GM20431 (cell line): ENCODE results near the gene ZNF620.

ENCODE experiments used
- in situ Hi-C: fragments of 300-500 bp; cut with MseI, MboI; formaldehyde crosslinking; loops from one replicate; pipeline ENCODE4 v1.15.0; 2020; ENCODE audit warnings: low sequenced_read_pairs; ENCODE audit not compliant: unreplicated experiment

The ZNF620 gene

GRCh38 chr3:40499952-40500351, 5.9 kb upstream of the ZNF620 start:
- in situ Hi-C loops = no loop called here

- in situ Hi-C loops = no loop called here
Measured at GRCh38 chr3:40502034-40502433, 3.8 kb upstream of the ZNF620 start.

DNA sequence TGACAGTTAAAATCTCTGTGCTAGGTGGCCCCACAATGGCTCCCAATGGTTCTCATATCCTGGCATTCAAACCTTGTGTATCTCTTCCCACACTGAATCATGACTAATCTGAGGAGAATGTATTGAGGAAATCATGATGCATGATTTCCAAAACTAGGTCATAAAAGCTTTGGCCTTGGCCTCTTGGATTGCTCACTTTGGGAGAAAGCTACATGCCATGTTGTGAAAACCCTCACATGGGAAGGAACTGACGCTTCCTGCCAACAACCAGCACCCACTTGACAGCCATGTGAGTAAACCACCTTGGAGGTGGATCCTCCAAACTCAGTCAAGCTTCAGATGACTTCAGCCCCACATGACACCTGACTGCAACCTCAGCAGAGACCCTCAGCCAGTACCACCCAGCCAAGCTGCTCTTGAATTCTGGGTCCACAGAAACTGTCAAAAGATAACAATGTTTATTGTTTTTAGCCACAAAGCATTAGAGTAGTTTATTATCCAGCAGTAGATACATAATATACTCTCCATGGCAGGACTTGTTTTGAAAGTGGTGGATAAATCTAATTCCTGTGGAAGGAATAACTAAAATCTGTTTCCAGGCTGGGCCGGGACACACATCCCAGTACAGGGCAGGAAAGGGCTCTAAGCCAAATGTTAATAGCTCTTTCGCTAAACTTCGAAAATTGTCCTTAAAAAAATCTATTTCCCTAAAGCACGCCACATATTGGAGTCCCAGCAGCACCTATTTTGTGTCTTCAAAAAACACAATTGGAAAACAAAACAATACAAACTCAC, 1.0 kb upstream of the ZNF620 start:
- in situ Hi-C loops = no loop called here

- in situ Hi-C loops = no loop called here
Measured at GRCh38 chr3:40511031-40511718, 5.3 kb downstream of the ZNF620 start.

- in situ Hi-C loops = no loop called here
Measured at GRCh38 chr3:40516201-40516600, 10.4 kb downstream of the ZNF620 start.

- in situ Hi-C loops = no loop called here
Measured at GRCh38 chr3:40518067-40518466, 12.2 kb downstream of the ZNF620 start.

DNA sequence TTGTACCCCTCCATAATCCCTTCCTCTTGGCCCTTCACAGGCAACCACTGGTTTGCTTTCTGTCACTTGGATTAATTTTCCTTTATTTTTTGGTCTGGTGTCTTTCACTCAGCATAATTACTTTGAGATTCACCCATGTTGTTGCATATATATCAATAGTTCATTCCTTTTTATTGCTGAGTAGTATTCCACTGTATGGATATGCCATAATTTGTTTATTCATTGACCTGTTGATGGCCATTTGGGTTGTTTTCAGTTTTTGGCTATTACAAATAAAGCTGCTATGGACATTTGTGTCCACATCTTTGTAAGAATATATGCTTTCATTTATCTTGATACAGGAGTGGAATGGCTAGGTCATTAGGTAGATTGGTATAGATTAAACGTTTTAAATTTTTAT, 13.0 kb downstream of the ZNF620 start:
- in situ Hi-C loops = no loop called here

- in situ Hi-C loops = no loop called here
Measured at GRCh38 chr3:40521254-40521653, 15.4 kb downstream of the ZNF620 start.

- in situ Hi-C loops = no loop called here
Measured at GRCh38 chr3:40523781-40524180, 17.9 kb downstream of the ZNF620 start.

DNA sequence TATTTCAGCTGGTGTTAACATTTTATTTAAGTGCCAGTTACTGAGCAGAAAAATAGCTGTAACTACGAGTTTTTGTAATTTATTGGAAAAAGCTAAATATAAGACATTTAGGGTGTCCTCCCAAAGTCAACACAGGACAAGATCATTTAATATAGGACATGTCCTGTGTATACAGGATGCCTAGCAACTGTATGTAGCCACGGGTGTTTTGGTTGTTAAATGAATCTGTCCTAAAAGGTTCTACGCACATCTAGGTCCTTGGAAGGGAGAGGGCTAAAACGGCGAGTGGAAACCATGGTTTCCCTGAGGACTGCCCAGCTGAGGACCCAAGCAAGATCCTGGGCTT, 18.4 kb downstream of the ZNF620 start:
- in situ Hi-C loops = no loop called here

- in situ Hi-C loops = no loop called here
Measured at GRCh38 chr3:40524568-40525285, 18.9 kb downstream of the ZNF620 start, which contains the start of gene ZNF621. ZNF621 (plus strand) TSS chr3:40524960; CDS start chr3:40525841, 881 bp downstream.

DNA sequence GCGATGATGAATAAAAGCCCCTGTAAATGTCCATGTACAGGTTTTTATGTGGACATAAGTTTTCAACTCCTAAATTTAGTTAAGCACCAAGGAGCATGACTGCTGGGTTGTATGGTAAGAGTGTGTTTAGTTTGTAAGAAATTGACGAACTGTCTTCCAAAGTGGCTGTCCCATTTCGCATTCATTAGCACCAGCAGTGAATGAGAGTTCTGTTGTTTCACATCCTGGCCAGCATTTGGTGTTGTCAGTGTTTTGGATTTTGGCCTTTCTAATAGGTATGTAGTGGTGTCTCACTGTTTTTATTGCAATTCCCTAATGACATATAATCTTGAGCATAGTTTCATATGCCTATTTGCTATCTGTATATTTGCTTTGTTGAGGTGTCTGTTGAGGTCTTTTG, 22.6 kb downstream of the ZNF620 start:
- in situ Hi-C loops = no loop called here

DNA sequence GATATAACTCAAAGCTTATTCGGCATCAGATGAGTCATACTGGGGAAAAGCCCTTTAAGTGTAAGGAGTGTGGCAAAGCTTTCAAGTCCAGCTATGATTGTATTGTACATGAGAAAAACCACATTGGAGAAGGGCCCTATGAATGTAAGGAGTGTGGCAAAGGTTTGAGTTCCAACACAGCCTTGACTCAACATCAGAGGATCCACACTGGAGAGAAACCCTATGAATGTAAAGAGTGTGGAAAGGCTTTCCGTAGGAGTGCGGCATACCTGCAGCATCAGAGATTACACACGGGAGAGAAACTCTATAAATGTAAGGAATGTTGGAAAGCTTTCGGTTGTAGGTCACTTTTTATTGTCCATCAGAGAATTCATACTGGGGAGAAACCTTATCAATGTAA, 26.4 kb downstream of the ZNF620 start:
- in situ Hi-C loops = no loop called here

- in situ Hi-C loops = no loop called here
Measured at GRCh38 chr3:40534283-40534682, 28.4 kb downstream of the ZNF620 start.

DNA sequence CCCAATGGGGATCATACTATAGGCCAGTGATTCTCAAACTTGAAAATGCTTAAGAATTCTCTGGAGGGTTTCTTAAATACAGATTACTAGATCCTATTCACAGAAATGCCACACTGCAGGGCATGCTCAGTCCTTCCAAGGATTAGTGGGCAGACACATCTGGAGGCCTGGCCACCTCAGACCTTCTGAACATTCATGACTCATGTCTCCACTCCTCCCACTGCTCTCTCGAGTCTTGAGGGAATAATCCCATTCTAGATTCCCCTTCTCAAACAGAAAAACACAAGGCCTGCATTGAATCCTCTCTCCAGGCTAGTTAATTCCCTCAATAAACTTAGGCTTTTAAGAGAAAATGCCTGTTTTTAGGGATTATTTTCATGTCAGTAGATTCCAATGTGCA, 41.0 kb downstream of the ZNF620 start:
- in situ Hi-C loops = no loop called here

DNA sequence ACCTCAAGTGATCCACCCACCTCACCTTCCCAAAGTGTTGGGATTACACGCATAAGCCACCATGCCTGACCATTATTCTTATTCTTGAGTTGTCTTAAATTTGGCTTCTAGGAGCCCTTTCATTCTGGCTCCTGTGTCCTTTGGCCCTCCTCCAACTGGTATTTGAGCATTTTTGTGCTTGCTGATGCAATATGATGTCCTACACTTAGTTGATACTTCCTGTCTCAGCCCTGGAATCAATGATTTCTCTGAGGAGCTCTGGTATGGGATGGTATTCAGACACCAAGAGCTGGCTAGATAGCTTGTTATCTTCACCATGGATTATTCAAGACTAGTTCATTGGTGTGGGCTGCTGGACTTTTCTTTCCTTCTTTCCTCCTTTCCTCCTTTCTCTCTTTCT, 44.3 kb downstream of the ZNF620 start:
- in situ Hi-C loops = loop anchor here (25.0 kb wide), 1 partner anchor 213 kb away; no protein-coding TSS in a partner anchor

GRCh38 chr3:40557575-40558161, 51.8 kb downstream of the ZNF620 start:
- in situ Hi-C loops = loop anchor here (25.0 kb wide), 1 partner anchor 220 kb away; no protein-coding TSS in a partner anchor

- in situ Hi-C loops = loop anchor here (25.0 kb wide), 1 partner anchor 225 kb away; no protein-coding TSS in a partner anchor
Measured at GRCh38 chr3:40562482-40562881, 56.6 kb downstream of the ZNF620 start.

GRCh38 chr3:40565629-40566028, 59.8 kb downstream of the ZNF620 start:
- in situ Hi-C loops = loop anchor here (25.0 kb wide), 1 partner anchor 228 kb away; no protein-coding TSS in a partner anchor

GRCh38 chr3:40566694-40567093, 60.9 kb downstream of the ZNF620 start:
- in situ Hi-C loops = loop anchor here (25.0 kb wide), 1 partner anchor 229 kb away; no protein-coding TSS in a partner anchor
